Keratinocyte (primary cell): ENCODE data around the gene LPAR6. TPM values are rescaled to one million over a fixed set of nuclear protein-coding genes. Genes with fewer than 3 reads are reported as not detected.

ENCODE experiments used
- DNase-seq: peaks from one replicate; pipeline ENCODE4 v3.0.0-alpha.2; 2011; ENCODE audit warnings: low read depth, missing footprints, low spot score
- FAIRE-seq: peaks from 2 replicates; lab custom pipeline; 2011; peaks lifted over from hg19 to GRCh38; lab: Jason Lieb, UNC
- H2AFZ ChIP-seq: 2 replicates; pipeline ENCODE4 v1.6.0; 2012; ENCODE audit warnings: low read length, control low read depth, inconsistent platforms; ENCODE audit not compliant: control insufficient read depth
- H3K27ac ChIP-seq: 2 replicates; pipeline ENCODE4 v1.5.1; 2011; ENCODE audit warnings: low read length; ENCODE audit not compliant: control insufficient read depth, insufficient read depth
- H3K27me3 ChIP-seq: 3 replicates; pipeline ENCODE4 v1.6.0; 2011; ENCODE audit warnings: low read length; ENCODE audit not compliant: control insufficient read depth, insufficient read depth; ENCODE audit errors: extremely low read depth
- H3K36me3 ChIP-seq, 2 experiments: 2 replicates in 1 of 2; 3 replicates in 1 of 2; pipeline ENCODE4 v1.5.1; 2011; ENCODE audit warnings: low read length in 2 of 2, mild to moderate bottlenecking in 1 of 2; ENCODE audit not compliant: control insufficient read depth in 2 of 2, insufficient read depth in 2 of 2; ENCODE audit errors: extremely low read depth in 1 of 2
- H3K4me1 ChIP-seq: 3 replicates; pipeline ENCODE4 v1.5.1; 2011; ENCODE audit warnings: low read length; ENCODE audit not compliant: control insufficient read depth, insufficient read depth; ENCODE audit errors: extremely low read depth
- H3K4me2 ChIP-seq: 3 replicates; pipeline ENCODE4 v1.6.0; 2011; ENCODE audit warnings: low read depth, low read length; ENCODE audit not compliant: control insufficient read depth, insufficient read depth; ENCODE audit errors: extremely low read depth
- H3K4me3 ChIP-seq, 3 experiments: fragments of 200-600 bp in 1 of 3; sonication (generic) in 1 of 3; 2 replicates in 2 of 3; 3 replicates in 1 of 3; pipeline ENCODE4 v1.5.1; 2011 to 2016; ENCODE audit warnings: low read length in 3 of 3, mild to moderate bottlenecking in 3 of 3, control low read depth in 2 of 3, inconsistent platforms in 1 of 3, low read depth in 1 of 3, mixed read lengths in 1 of 3, mixed run types in 1 of 3, moderate library complexity in 1 of 3; ENCODE audit not compliant: control insufficient read depth in 2 of 3, insufficient read depth in 2 of 3; ENCODE audit errors: extremely low read depth in 1 of 3
- H3K79me2 ChIP-seq: 2 replicates; pipeline ENCODE4 v1.6.0; 2012; ENCODE audit warnings: low read length; ENCODE audit not compliant: control insufficient read depth, insufficient read depth
- H3K9ac ChIP-seq: 3 replicates; pipeline ENCODE4 v1.6.0; 2011; ENCODE audit warnings: low read length; ENCODE audit not compliant: control insufficient read depth, insufficient read depth; ENCODE audit errors: extremely low read depth
- H3K9me1 ChIP-seq: 3 replicates; pipeline ENCODE4 v1.6.0; 2011; ENCODE audit warnings: low read length; ENCODE audit not compliant: control insufficient read depth, insufficient read depth; ENCODE audit errors: extremely low read depth
- H3K9me3 ChIP-seq: 2 replicates; pipeline ENCODE4 v1.5.1; 2012; ENCODE audit warnings: low read depth, low read length; ENCODE audit not compliant: control insufficient read depth
- H4K20me1 ChIP-seq: 3 replicates; pipeline ENCODE4 v1.6.0; 2011; ENCODE audit warnings: low read length; ENCODE audit not compliant: control insufficient read depth, insufficient read depth; ENCODE audit errors: extremely low read depth
- CTCF ChIP-seq, 3 experiments: IDR thresholded peaks in 1 of 3; conservative IDR thresholded peaks in 1 of 3; optimal IDR thresholded peaks in 1 of 3; 2 replicates in 2 of 3; 3 replicates in 1 of 3; pipeline versions ENCODE3 to v1.5.1; 2011; ENCODE audit warnings: low read length in 3 of 3, mild to moderate bottlenecking in 3 of 3, moderate library complexity in 2 of 3, control low read depth in 1 of 3, inconsistent platforms in 1 of 3; ENCODE audit not compliant: insufficient read depth in 2 of 3; ENCODE audit errors: extremely low read depth in 1 of 3
- EZH2 ChIP-seq: IDR thresholded peaks from one replicate; pipeline ENCODE4 v1.6.1; 2012; ENCODE audit warnings: inconsistent platforms, mild to moderate bottlenecking, low read length, moderate library complexity
- dilution Hi-C: fragments of 300-500 bp; cut with MboI; formaldehyde crosslinking; loops from one replicate; pipeline ENCODE4 v1.7.0; 2020; ENCODE audit warnings: low sequenced_read_pairs; ENCODE audit not compliant: extremely low pct_ligation_motif_present
- polyA plus RNA-seq, 5 experiments: library from polyadenylated mRNA; depleted of rRNA in 3 of 5; stranded (reverse) in 3 of 5; stranded (forward) in 1 of 5; unstranded in 1 of 5; fragments of >200 nt; gene quantifications; 1 replicate in 1 of 5; 2 replicates in 3 of 5; 3 replicates in 1 of 5; pipeline versions ENCODE4 v1.2.1 to v1.2.3, GENCODE V29; 2011 to 2012; ENCODE audit warnings: missing spikeins in 2 of 5, low read depth in 1 of 5, low replicate concordance in 1 of 5

LPAR6 gene
- polyA plus RNA-seq, 1 donor (not counting 4 experiments of a cell fraction or from before 2014, with no cell fraction given): 20.0 TPM

GRCh38 chr13:48448959-48449614 is 36.2 kb upstream of the LPAR6 start:
- Histone ChIP-seq H3K4me1 (peaks cover 24% of the 10 kb centered on the region), H3K9me1 (peaks cover 2% of the 10 kb centered on the region), H3K79me2 (peaks cover 2% of the 10 kb centered on the region), H3K4me3 (peak overlapping the region in 1 of 3 experiments; percentile 37), H3K4me2 (peak overlapping the region; percentile 80), H2AFZ (peak overlapping the region; percentile 25), H3K36me3 (no peaks in the 10 kb centered on the region), H3K27ac (peak overlapping the region; percentile 66), H3K27me3 (no peaks in the 10 kb centered on the region), H4K20me1 (no peaks in the 10 kb centered on the region), H3K9ac (no peak overlapping the region), H3K9me3 (peaks cover 2% of the 10 kb centered on the region)
- FAIRE-seq (peak; percentile 5), DNase-seq (no peak)
- dilution Hi-C loops: no loop called here
- TF ChIP-seq CTCF (optimal IDR thresholded peaks at IDR 0.05 in 1 of 3, IDR thresholded peaks at IDR 0.05 in 1 of 3, conservative IDR thresholded peaks at IDR 0.05 in 1 of 3; ENCODE audit: extremely low read depth in 1 of 3, insufficient read depth in 2 of 3, low read length in 3 of 3) (no peak), EZH2 (no peak)

- TF ChIP-seq EZH2 (no peak), CTCF (optimal IDR thresholded peaks at IDR 0.05 in 1 of 3, IDR thresholded peaks at IDR 0.05 in 1 of 3, conservative IDR thresholded peaks at IDR 0.05 in 1 of 3; ENCODE audit: extremely low read depth in 1 of 3, insufficient read depth in 2 of 3, low read length in 3 of 3) (no peak)
- peaks cover under 1% of the 10 kb centered on the region for H3K9me1 ChIP-seq
- H2AFZ ChIP-seq: no peak overlapping the region
- no peak for DNase-seq
- peak; percentile 56 for FAIRE-seq
- peaks cover 2% of the 10 kb centered on the region for H3K9me3 ChIP-seq
- no peaks in the 10 kb centered on the region for H4K20me1 ChIP-seq
- no peaks in the 10 kb centered on the region for H3K27me3 ChIP-seq
- no peaks in the 10 kb centered on the region for H3K36me3 ChIP-seq
- dilution Hi-C loops: no loop called here
- H3K4me2 ChIP-seq: peak overlapping the region; percentile 80
- H3K27ac ChIP-seq: peak overlapping the region; percentile 66
- H3K4me3 ChIP-seq: peak overlapping the region in 2 of 3 experiments; percentile 11 to 37
- peaks cover 2% of the 10 kb centered on the region for H3K79me2 ChIP-seq
- H3K4me1 ChIP-seq: peaks cover 24% of the 10 kb centered on the region
- H3K9ac ChIP-seq: no peak overlapping the region
These were observed 35.5 kb upstream of the LPAR6 start for GRCh38 chr13:48448285-48448958.
